Heart right ventricle (tissue), 16 donors: ENCODE results near the gene BMPR1A. TPM values are rescaled to one million over a fixed set of nuclear protein-coding genes. Genes with fewer than 3 reads are reported as not detected.

ENCODE experiments used
- ATAC-seq, 8 donors: fragments of 200-7000 bp; cut with Tn5 transposase; one replicate each; pipeline ENCODE4 v1.9.1; 2020; ENCODE audit warnings: mild to moderate bottlenecking in 8 of 8, moderate library complexity in 8 of 8, moderate number of reproducible peaks in 1 of 8
- DNase-seq, 2 donors: peaks; one replicate each; pipeline ENCODE4 v3.0.0-alpha.2; 2020
- H3K27ac ChIP-seq, 10 donors: fragments of 200-600 bp; sonication (generic) in 2 of 10; one replicate each; pipeline versions ENCODE4 v1.5.0 to v1.8.0; 2020 to 2022; ENCODE audit warnings: mild to moderate bottlenecking in 3 of 10
- H3K27me3 ChIP-seq, 7 donors: fragments of 200-600 bp; one replicate each; pipeline ENCODE4 v1.8.0; 2021 to 2022; ENCODE audit warnings: mild to moderate bottlenecking in 2 of 7
- H3K36me3 ChIP-seq, 9 donors: fragments of 200-600 bp; sonication (generic) in 1 of 9; one replicate each; pipeline versions ENCODE4 v1.5.0 to v1.8.0; 2020 to 2022; ENCODE audit warnings: mild to moderate bottlenecking in 2 of 9
- H3K4me1 ChIP-seq, 9 donors: fragments of 200-600 bp; sonication (generic) in 1 of 9; one replicate each; pipeline versions ENCODE4 v1.5.0 to v1.8.0; 2020 to 2022; ENCODE audit warnings: mild to moderate bottlenecking in 4 of 9
- H3K4me3 ChIP-seq, 10 donors: fragments of 200-600 bp; sonication (generic) in 2 of 10; one replicate each; pipeline versions ENCODE4 v1.5.0 to v1.8.0; 2020 to 2022; ENCODE audit warnings: mild to moderate bottlenecking in 7 of 10, moderate library complexity in 2 of 10
- H3K9me3 ChIP-seq, 11 donors: fragments of 200-600 bp in 10 of 11; sonication (generic) in 2 of 11; one replicate each; pipeline versions ENCODE4 v1.5.0 to v1.8.0; 2013 to 2022; ENCODE audit warnings: mild to moderate bottlenecking in 2 of 11, control low read depth in 1 of 11, moderate library complexity in 1 of 11
- CTCF ChIP-seq, 9 donors: fragments of 200-600 bp; sonication (generic) in 2 of 9; IDR thresholded peaks; one replicate each; pipeline versions ENCODE4 v1.5.0 to v1.8.0; 2021 to 2022; ENCODE audit warnings: antibody characterized with exemption in 9 of 9, mild to moderate bottlenecking in 5 of 9, moderate library complexity in 1 of 9
- WGBS, 2 donors: extraction: QIAGEN DNeasy Blood & Tissue Kit; methylation state at CpG; one replicate each; pipeline ENCODE4 v1.1.7; 2013; ENCODE audit warnings: inconsistent platforms in 1 of 2; 5-methylcytosine and 5-hydroxymethylcytosine counted together
- intact Hi-C, 10 donors: fragments of 100-400 bp; cut with DNase I; formaldehyde crosslinking; loops; one replicate each; pipeline versions ENCODE4 v1.11.1 to v1.14.2; 2022
- polyA plus RNA-seq, 2 donors: library from polyadenylated mRNA; stranded (reverse); fragments of 200-250 nt; gene quantifications; one replicate each; pipeline ENCODE4 v1.2.3, GENCODE V29; 2013
- total RNA-seq, 10 donors: library from RNA; stranded (reverse); fragmentation: NEBNext Ultra II Directional in 3 of 10; extraction: Animal tissue kit (Norgen Biotek cat#: 25700) in 3 of 10; gene quantifications; one replicate each; pipeline versions ENCODE4 v1.2.1 to v1.2.4, GENCODE V29; 2021 to 2023
- donor health status: Arrhythmogenic right ventricular cardiomyopathy.
- donor health status: ischemic (EF 13 %, LVEDD 7.1; RV severe dilation, severe dysfunction).
- donor health status: healthy with polysubstance abuse.
- donor health status: DM: no; HTN: yes; CAD: no.
- donor health status: DM: no; HTN: no; CAD: no.
- donor health status: ischemic (EF 25% LVEDD 6.9; RV normal size, moderate dysfunction).
- donor health status: ischemic (EF 25% LVEDD 5.7; RV mildly dilated, moderate dysfunction).
- donor health status: healthy.
- donor health status: DM: yes; HTN: yes; CAD: no.
- donor health status: Ischemic cardiomyopathy.
- donor health status: ischemic (EF 35%, LVEDD 5.7; RV mildly dilated, moderate dysfunction).
- donor health status: nonischemic (EF 11% LVEDD 7.7; RV severe dilation, severe dysfunction).
- donor health status: DM: yes; HTN: yes; CAD: no.
- donor health status: PGD.
- donor health status: ischemic (EF 29% LVEDD 5.4; RV normal size, mild dysfunction).
- donor health status: nonischemic (EF 23%, LVEDD 6.1; RV moderate dilation, normal function).

BMPR1A gene
- total and polyA plus RNA-seq, 12 donors, result 6.7 to 69.0 (median 45.6) TPM

GRCh38 chr10:86856156-86856555 is 99.7 kb downstream of the BMPR1A start:
- H3K36me3 ChIP-seq, result peaks cover 0 to 13% (median 0%) of the 10 kb centered on the region in 9 donors
- DNase-seq, result no peak
- WGBS, 2 donors, result 72 to 82% methylated on average over 7 of the region's 7 CpGs
- H3K4me1 ChIP-seq, result peaks cover 0 to 10% (median 0%) of the 10 kb centered on the region in 9 donors
- peaks cover 0 to 13% (median 0%) of the 10 kb centered on the region in 7 donors for H3K27me3 ChIP-seq
- peak overlapping the region in 1 of 10 donors; percentile 25 for H3K27ac ChIP-seq
- intact Hi-C loops, result no loop called here
- peak in 1 of 8 donors; percentile 14 for ATAC-seq
- H3K4me3 ChIP-seq, result no peak overlapping the region
- no peak for TF ChIP-seq CTCF (IDR thresholded peaks at IDR 0.05)
- no peaks in the 10 kb centered on the region for H3K9me3 ChIP-seq

- Histone ChIP-seq H3K27ac (no peak overlapping the region), H3K4me1 (peaks cover 0 to 10% (median under 1%) of the 10 kb centered on the region in 9 donors), H3K9me3 (no peaks in the 10 kb centered on the region), H3K4me3 (no peak overlapping the region), H3K36me3 (peaks cover 0 to 5% (median 0%) of the 10 kb centered on the region in 9 donors), H3K27me3 (peaks cover 0 to 13% (median 0%) of the 10 kb centered on the region in 7 donors)
- DNase-seq (no peak), ATAC-seq (no peak)
- intact Hi-C loops, result no loop called here
- TF ChIP-seq CTCF (IDR thresholded peaks at IDR 0.05), result no peak
- 39 to 61% methylated on average over 3 of the region's 3 CpGs for WGBS, 2 donors
These were observed 100.8 kb downstream of the BMPR1A start for GRCh38 chr10:86857128-86857721.

GRCh38 chr10:86858011-86858410 is 101.6 kb downstream of the BMPR1A start:
- Histone ChIP-seq H3K4me3 (no peak overlapping the region), H3K4me1 (peaks cover 0 to 13% (median 7%) of the 10 kb centered on the region in 9 donors), H3K27ac (no peak overlapping the region), H3K36me3 (peaks cover 0 to 4% (median 0%) of the 10 kb centered on the region in 9 donors), H3K27me3 (peaks cover 0 to 13% (median 0%) of the 10 kb centered on the region in 7 donors), H3K9me3 (no peaks in the 10 kb centered on the region)
- TF ChIP-seq CTCF (IDR thresholded peaks at IDR 0.05), result no peak
- intact Hi-C loops, result no loop called here
- ATAC-seq (no peak), DNase-seq (no peak)
- 96 to 98% methylated on average over 1 of the region's 1 CpG for WGBS, 2 donors

- ATAC-seq (no peak), DNase-seq (no peak)
- no peak for TF ChIP-seq CTCF (IDR thresholded peaks at IDR 0.05)
- H3K36me3 ChIP-seq, result peaks cover 0 to under 1% (median 0%) of the 10 kb centered on the region in 9 donors
- H3K4me1 ChIP-seq, result peaks cover 0 to 36% (median 18%) of the 10 kb centered on the region in 9 donors
- H3K27me3 ChIP-seq, result peaks cover 0 to 10% (median 0%) of the 10 kb centered on the region in 7 donors
- H3K4me3 ChIP-seq, result no peak overlapping the region
- intact Hi-C loops, result no loop called here
- no peaks in the 10 kb centered on the region for H3K9me3 ChIP-seq
- H3K27ac ChIP-seq, result no peak overlapping the region
- 94 to 95% methylated on average over 1 of the region's 1 CpG for WGBS, 2 donors
These were observed 104.9 kb downstream of the BMPR1A start for GRCh38 chr10:86861351-86861750.
